ENCODE results near the gene KDM3B. TPM values are rescaled to one million over a fixed set of nuclear protein-coding genes. Genes with fewer than 3 reads are reported as not detected.

Gene KDM3B
- total RNA-seq, 4 donors from 2014 or later = 21.8 to 96.4 (median 51.5) TPM

GRCh38 chr5:138476918-138477317 is 124.4 kb downstream of the KDM3B start:
- no peaks in the 10 kb centered on the region for H3K9me3 ChIP-seq
- no peaks in the 10 kb centered on the region for H3K27me3 ChIP-seq
- no peak overlapping the region for H3K4me3 ChIP-seq
- TF ChIP-seq CTCF (IDR thresholded peaks at IDR 0.05) = no peak
- TF ChIP-seq POLR2A (IDR thresholded peaks at IDR 0.05) = no peak
- intact Hi-C loops (cut with DNase I; ENCODE audit: low total_unique reads) = no loop called here
- no peak for DNase-seq
- no peak overlapping the region for H3K27ac ChIP-seq
- H3K4me1 ChIP-seq = no peaks in the 10 kb centered on the region
- H3K36me3 ChIP-seq = no peaks in the 10 kb centered on the region

GRCh38 chr5:138482638-138483037 is 130.2 kb downstream of the KDM3B start:
- intact Hi-C loops (cut with DNase I; ENCODE audit: low total_unique reads) = no loop called here
- no peak overlapping the region for H3K27ac ChIP-seq
- DNase-seq = no peak
- no peaks in the 10 kb centered on the region for H3K36me3 ChIP-seq
- no peaks in the 10 kb centered on the region for H3K27me3 ChIP-seq
- TF ChIP-seq CTCF (IDR thresholded peaks at IDR 0.05) = no peak
- TF ChIP-seq POLR2A (IDR thresholded peaks at IDR 0.05) = no peak
- H3K9me3 ChIP-seq = no peaks in the 10 kb centered on the region
- no peak overlapping the region for H3K4me3 ChIP-seq
- H3K4me1 ChIP-seq = no peaks in the 10 kb centered on the region

Small RNA genes lying within 50 kb of the gene (small RNA-seq; reads per million reads assigned to genes)
- not detected for gene AC113403.1

Other genes with a start within 250 kb of the KDM3B start
- 1 to 10 TPM in 2 of 4 donors, under 1 TPM in 1, not detected in 1; 0.26 to 9.2 (median 2.0) TPM for gene NME5, start 213.3 kb upstream of the KDM3B start, total RNA-seq
- 10 to 100 TPM; 23.2 to 69.8 (median 58.9) TPM for gene BRD8, start 174.1 kb upstream of the KDM3B start, total RNA-seq
- 10 to 100 TPM in 1 of 4 donors, not detected in 3; 33.8 TPM for gene KIF20A, start 173.6 kb upstream of the KDM3B start, total RNA-seq
- 10 to 100 TPM in 3 of 4 donors, 1 to 10 TPM in 1; 7.1 to 58.1 (median 16.0) TPM for gene CDC23, start 139.4 kb upstream of the KDM3B start, total RNA-seq
- 1 to 10 TPM in 1 of 4 donors, under 1 TPM in 1, not detected in 2; 0.30 to 1.2 TPM for gene GFRA3, start 78.1 kb upstream of the KDM3B start, total RNA-seq
- gene CDC25C, start 20.9 kb upstream of the KDM3B start, total RNA-seq = 1 to 10 TPM in 1 of 4 donors, not detected in 3; 4.6 TPM
- gene FAM53C, start 14.4 kb upstream of the KDM3B start, total RNA-seq = 10 to 100 TPM; 20.0 to 54.4 (median 26.4) TPM
- 10 to 100 TPM in 1 of 4 donors, 1 to 10 TPM in 2, under 1 TPM in 1; 0.77 to 14.1 (median 5.0) TPM for gene REEP2, start 86.4 kb downstream of the KDM3B start, total RNA-seq
- gene EGR1, start 112.8 kb downstream of the KDM3B start, total RNA-seq = 100 to 1,000 TPM in 1 of 4 donors, 10 to 100 TPM in 1, 1 to 10 TPM in 2; 2.6 to 123 (median 35.2) TPM
- 100 to 1,000 TPM in 2 of 4 donors, 10 to 100 TPM in 2; 40.9 to 129 (median 87.8) TPM for gene ETF1, start 190.6 kb downstream of the KDM3B start, total RNA-seq
- 100 to 1,000 TPM; 128 to 254 (median 154) TPM for gene HSPA9, start 222.7 kb downstream of the KDM3B start, total RNA-seq

Data from uterus (tissue), 4 donors.